K562 (cell line): Measurements from ENCODE around the gene PPP1R16B.

Source experiments
- FOXJ3 ChIP-seq: sonication (generic); formaldehyde crosslinking; IDR thresholded peaks from 2 replicates; pipeline ENCODE4 v1.4.0; 2020; ENCODE audit warnings: mild to moderate bottlenecking, missing genetic modification reagents
- SMARCB1 ChIP-seq: IDR thresholded peaks from 2 replicates; pipeline ENCODE4 v1.6.1; 2011; ENCODE audit warnings: improper control_type of control experiment, low read depth; ENCODE audit not compliant: insufficient read length
- STAG1 ChIP-seq: sonication (generic); formaldehyde crosslinking; IDR thresholded peaks from 2 replicates; pipeline ENCODE4 v1.5.0; 2020; ENCODE audit warnings: missing genetic modification reagents, borderline replicate concordance
- TFAM ChIP-seq: fragments of 250-450 bp; sonication (Bioruptor Pico); conservative IDR thresholded peaks from 2 replicates; pipeline ENCODE4 v1.5.0; 2021; ENCODE audit warnings: mild to moderate bottlenecking, moderate library complexity
- TF ChIP-seq, protein P1 (sequence below): fragments of 250-450 bp; sonication (Bioruptor Pico); IDR thresholded peaks from 2 replicates; pipeline ENCODE4 v1.4.0; 2020; ENCODE audit warnings: mild to moderate bottlenecking
- TF ChIP-seq, protein P2 (sequence below), 3 experiments: IDR thresholded peaks in 2 of 3; conservative IDR thresholded peaks in 1 of 3; 2 replicates each; pipeline ENCODE4 v1.5.1; 2011 to 2012; ENCODE audit warnings: low read length in 3 of 3, mild to moderate bottlenecking in 3 of 3, control low read depth in 2 of 3, improper control_type of control experiment in 1 of 3, inconsistent platforms in 1 of 3, low read depth in 1 of 3, mixed read lengths in 1 of 3, moderate library complexity in 1 of 3; ENCODE audit not compliant: insufficient read depth in 2 of 3
- TF ChIP-seq, protein P3 (sequence below), 2 experiments: IDR thresholded peaks in 1 of 2; conservative IDR thresholded peaks in 1 of 2; 2 replicates each; pipeline ENCODE4 v1.6.1; 2016; ENCODE audit warnings: low read depth in 2 of 2, mild to moderate bottlenecking in 1 of 2, missing compliant biosample characterization in 1 of 2, missing genetic modification characterization in 1 of 2, moderate library complexity in 1 of 2
- TF ChIP-seq, protein P4 (sequence below), 2 experiments: IDR thresholded peaks; 2 replicates each; pipeline ENCODE4 v1.6.1; 2011; ENCODE audit warnings: borderline replicate concordance in 1 of 2, control low read depth in 1 of 2, low read depth in 1 of 2, low read length in 1 of 2, mild to moderate bottlenecking in 1 of 2, mixed read lengths in 1 of 2, moderate library complexity in 1 of 2; ENCODE audit not compliant: insufficient read depth in 1 of 2, insufficient read length in 1 of 2, poor library complexity in 1 of 2, severe bottlenecking in 1 of 2; ENCODE audit errors: extremely low read depth in 1 of 2

DNA sequence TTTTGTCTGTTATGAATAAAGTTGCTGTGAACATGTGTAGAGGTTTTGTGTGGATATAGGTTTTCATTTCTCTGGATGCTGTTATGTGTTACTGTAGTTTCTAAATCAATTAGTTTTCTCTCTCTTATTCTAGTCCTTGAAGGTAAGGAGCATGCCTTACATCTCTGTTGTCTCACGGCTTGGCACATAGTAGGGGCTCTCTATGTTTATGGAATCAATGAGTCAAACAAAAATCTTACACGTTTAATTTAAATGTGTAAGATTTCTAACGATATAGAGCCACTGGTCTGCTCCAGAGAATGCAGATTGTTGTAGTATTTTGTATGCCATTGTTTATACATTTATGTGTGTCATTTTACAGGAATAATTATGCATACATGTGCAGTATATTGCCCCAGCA, 141.3 kb downstream of the PPP1R16B start:
- TF ChIP-seq STAG1 (CRISPR knock-in tag) (no peak), FOXJ3 (CRISPR knock-in tag) (no peak), SMARCB1 (no peak), TFAM (CRISPR knock-in tag) (no peak)
- TF ChIP-seq, protein P1, sequence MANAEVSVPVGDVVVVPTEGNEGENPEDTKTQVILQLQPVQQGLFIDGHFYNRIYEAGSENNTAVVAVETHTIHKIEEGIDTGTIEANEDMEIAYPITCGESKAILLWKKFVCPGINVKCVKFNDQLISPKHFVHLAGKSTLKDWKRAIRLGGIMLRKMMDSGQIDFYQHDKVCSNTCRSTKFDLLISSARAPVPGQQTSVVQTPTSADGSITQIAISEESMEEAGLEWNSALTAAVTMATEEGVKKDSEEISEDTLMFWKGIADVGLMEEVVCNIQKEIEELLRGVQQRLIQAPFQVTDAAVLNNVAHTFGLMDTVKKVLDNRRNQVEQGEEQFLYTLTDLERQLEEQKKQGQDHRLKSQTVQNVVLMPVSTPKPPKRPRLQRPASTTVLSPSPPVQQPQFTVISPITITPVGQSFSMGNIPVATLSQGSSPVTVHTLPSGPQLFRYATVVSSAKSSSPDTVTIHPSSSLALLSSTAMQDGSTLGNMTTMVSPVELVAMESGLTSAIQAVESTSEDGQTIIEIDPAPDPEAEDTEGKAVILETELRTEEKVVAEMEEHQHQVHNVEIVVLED (CRISPR knock-in tag), result no peak
- TF ChIP-seq, protein P2, sequence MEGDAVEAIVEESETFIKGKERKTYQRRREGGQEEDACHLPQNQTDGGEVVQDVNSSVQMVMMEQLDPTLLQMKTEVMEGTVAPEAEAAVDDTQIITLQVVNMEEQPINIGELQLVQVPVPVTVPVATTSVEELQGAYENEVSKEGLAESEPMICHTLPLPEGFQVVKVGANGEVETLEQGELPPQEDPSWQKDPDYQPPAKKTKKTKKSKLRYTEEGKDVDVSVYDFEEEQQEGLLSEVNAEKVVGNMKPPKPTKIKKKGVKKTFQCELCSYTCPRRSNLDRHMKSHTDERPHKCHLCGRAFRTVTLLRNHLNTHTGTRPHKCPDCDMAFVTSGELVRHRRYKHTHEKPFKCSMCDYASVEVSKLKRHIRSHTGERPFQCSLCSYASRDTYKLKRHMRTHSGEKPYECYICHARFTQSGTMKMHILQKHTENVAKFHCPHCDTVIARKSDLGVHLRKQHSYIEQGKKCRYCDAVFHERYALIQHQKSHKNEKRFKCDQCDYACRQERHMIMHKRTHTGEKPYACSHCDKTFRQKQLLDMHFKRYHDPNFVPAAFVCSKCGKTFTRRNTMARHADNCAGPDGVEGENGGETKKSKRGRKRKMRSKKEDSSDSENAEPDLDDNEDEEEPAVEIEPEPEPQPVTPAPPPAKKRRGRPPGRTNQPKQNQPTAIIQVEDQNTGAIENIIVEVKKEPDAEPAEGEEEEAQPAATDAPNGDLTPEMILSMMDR (IDR thresholded peaks at IDR 0.05 in 2 of 3, conservative IDR thresholded peaks at IDR 0.05 in 1 of 3; ENCODE audit: insufficient read depth in 2 of 3, low read depth in 1 of 3, low read length in 3 of 3), result no peak
- TF ChIP-seq, protein P3, sequence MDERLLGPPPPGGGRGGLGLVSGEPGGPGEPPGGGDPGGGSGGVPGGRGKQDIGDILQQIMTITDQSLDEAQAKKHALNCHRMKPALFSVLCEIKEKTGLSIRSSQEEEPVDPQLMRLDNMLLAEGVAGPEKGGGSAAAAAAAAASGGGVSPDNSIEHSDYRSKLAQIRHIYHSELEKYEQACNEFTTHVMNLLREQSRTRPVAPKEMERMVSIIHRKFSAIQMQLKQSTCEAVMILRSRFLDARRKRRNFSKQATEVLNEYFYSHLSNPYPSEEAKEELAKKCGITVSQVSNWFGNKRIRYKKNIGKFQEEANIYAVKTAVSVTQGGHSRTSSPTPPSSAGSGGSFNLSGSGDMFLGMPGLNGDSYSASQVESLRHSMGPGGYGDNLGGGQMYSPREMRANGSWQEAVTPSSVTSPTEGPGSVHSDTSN (CRISPR knock-in tag; IDR thresholded peaks at IDR 0.05; ENCODE audit: low read depth), result no peak
- TF ChIP-seq, protein P3 (tag; conservative IDR thresholded peaks at IDR 0.05; ENCODE audit: low read depth), result no peak
- TF ChIP-seq, protein P4, sequence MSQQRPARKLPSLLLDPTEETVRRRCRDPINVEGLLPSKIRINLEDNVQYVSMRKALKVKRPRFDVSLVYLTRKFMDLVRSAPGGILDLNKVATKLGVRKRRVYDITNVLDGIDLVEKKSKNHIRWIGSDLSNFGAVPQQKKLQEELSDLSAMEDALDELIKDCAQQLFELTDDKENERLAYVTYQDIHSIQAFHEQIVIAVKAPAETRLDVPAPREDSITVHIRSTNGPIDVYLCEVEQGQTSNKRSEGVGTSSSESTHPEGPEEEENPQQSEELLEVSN (IDR thresholded peaks at IDR 0.05; ENCODE audit: borderline replicate concordance in 1 of 2, extremely low read depth in 1 of 2, insufficient read depth in 1 of 2, insufficient read length in 1 of 2, low read depth in 1 of 2, low read length in 1 of 2, poor library complexity in 1 of 2, severe bottlenecking in 1 of 2), result no peak
